ENCODE measurements around the gene RBM47. TPM values are rescaled to one million over a fixed set of nuclear protein-coding genes. Genes with fewer than 3 reads are reported as not detected.

The RBM47 gene
- total RNA-seq, 1 donor from 2014 or later = 41.1 TPM

DNA sequence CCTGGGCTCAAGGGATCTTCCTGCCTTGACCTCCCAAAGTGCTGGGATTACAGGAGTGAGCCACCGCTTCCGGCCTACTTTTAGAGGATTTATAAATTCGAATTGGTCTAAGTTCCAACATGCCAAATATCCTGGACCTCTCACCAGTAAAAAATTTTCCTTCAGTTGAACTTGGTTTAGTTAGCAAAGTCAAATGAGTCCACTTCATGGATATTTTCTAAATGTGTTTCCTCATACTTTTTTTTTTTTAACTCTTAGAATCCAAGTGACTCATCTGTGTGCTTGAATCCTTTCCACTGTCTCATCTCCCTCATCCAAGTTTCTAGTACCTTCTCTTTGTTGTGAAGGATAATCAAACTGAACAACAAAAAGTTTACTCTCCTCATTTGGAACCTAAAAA is 49.7 kb downstream of the RBM47 start:
- no peak for DNase-seq (ENCODE audit: low read depth)
- TF ChIP-seq, protein P1, sequence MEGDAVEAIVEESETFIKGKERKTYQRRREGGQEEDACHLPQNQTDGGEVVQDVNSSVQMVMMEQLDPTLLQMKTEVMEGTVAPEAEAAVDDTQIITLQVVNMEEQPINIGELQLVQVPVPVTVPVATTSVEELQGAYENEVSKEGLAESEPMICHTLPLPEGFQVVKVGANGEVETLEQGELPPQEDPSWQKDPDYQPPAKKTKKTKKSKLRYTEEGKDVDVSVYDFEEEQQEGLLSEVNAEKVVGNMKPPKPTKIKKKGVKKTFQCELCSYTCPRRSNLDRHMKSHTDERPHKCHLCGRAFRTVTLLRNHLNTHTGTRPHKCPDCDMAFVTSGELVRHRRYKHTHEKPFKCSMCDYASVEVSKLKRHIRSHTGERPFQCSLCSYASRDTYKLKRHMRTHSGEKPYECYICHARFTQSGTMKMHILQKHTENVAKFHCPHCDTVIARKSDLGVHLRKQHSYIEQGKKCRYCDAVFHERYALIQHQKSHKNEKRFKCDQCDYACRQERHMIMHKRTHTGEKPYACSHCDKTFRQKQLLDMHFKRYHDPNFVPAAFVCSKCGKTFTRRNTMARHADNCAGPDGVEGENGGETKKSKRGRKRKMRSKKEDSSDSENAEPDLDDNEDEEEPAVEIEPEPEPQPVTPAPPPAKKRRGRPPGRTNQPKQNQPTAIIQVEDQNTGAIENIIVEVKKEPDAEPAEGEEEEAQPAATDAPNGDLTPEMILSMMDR (IDR thresholded peaks at IDR 0.05; ENCODE audit: insufficient read depth, low read length, poor library complexity, severe bottlenecking) = no peak
- no peaks in the 10 kb centered on the region for H3K27me3 ChIP-seq (ENCODE audit: control insufficient read depth, insufficient read depth, low read length)
- no peaks in the 10 kb centered on the region for H3K36me3 ChIP-seq (ENCODE audit: control insufficient read depth, insufficient read depth, low read length)
- no peak overlapping the region for H3K4me3 ChIP-seq (ENCODE audit: low read depth, low read length)

DNA sequence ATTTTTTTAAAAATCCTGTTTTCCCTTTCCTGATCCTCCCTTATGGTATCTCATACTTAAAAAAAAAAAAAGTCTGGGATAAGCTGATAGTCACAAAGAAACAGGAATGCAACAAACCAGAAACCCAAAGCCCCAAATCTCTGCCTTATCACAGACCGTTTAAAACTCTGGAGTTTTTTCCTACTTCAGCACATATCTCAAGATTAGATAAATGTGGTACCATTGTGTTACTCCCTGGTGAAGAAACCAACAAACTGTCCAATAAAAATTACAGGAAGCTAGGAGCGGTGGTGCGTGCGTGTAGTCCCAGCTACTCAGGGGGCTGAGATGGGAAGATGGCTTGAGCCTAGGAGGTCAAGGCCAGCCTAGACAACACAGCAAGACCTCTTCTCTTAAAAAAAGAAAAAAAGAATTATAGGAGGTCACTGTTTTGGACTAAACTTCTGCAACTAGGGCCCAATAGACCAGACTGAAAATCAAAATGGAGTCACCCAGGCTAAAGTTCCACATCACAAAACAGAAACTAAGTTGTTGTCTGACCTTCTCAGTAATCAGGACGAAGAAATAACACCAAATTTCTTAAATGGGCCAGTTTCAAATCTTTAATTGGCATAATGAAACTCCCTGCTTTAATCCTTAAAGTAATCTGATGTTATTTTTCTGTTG is 51.9 kb downstream of the RBM47 start:
- no peak for DNase-seq (ENCODE audit: low read depth)
- TF ChIP-seq, protein P1 (IDR thresholded peaks at IDR 0.05; ENCODE audit: insufficient read depth, low read length, poor library complexity, severe bottlenecking) = no peak
- H3K4me3 ChIP-seq (ENCODE audit: low read depth, low read length) = no peak overlapping the region

GRCh38 chr4:40576651-40577480 is 52.8 kb downstream of the RBM47 start:
- peak; percentile 99 for DNase-seq (ENCODE audit: low read depth)
- H3K27me3 ChIP-seq (ENCODE audit: control insufficient read depth, insufficient read depth, low read length) = no peaks in the 10 kb centered on the region
- TF ChIP-seq, protein P1 (IDR thresholded peaks at IDR 0.05; ENCODE audit: insufficient read depth, low read length, poor library complexity, severe bottlenecking) = no peak
- H3K4me3 ChIP-seq (ENCODE audit: low read depth, low read length) = peak overlapping the region; percentile 26
- no peaks in the 10 kb centered on the region for H3K36me3 ChIP-seq (ENCODE audit: control insufficient read depth, insufficient read depth, low read length)

More for the DNA sequence above, 51.9 kb downstream of the RBM47 start:
- Histone ChIP-seq H3K27me3 (ENCODE audit: control insufficient read depth, insufficient read depth, low read length) (no peaks in the 10 kb centered on the region), H3K36me3 (ENCODE audit: control insufficient read depth, insufficient read depth, low read length) (no peaks in the 10 kb centered on the region)

DNA sequence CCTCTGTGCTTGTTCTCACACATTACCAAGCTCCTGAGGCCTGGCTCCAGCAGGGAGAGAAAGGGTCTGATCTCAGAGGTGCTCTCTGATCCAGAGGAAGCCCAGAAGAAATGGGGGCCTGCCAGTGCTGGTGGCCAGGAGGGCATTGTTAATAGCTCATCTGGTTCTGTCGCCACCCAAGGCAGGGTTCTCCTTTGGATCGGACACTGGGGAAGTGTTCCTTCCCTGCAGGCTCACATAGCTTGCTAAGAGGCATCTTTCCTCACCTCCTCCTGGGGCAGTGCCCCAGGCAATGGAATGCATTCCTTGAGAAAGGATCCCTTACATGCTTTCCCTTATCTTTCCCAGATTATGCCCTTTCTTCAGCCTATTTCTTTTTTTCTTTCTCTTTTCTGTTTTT is 53.8 kb downstream of the RBM47 start:
- TF ChIP-seq, protein P1 (IDR thresholded peaks at IDR 0.05; ENCODE audit: insufficient read depth, low read length, poor library complexity, severe bottlenecking) = no peak
- H3K36me3 ChIP-seq (ENCODE audit: control insufficient read depth, insufficient read depth, low read length) = no peaks in the 10 kb centered on the region
- no peak for DNase-seq (ENCODE audit: low read depth)
- no peak overlapping the region for H3K4me3 ChIP-seq (ENCODE audit: low read depth, low read length)
- H3K27me3 ChIP-seq (ENCODE audit: control insufficient read depth, insufficient read depth, low read length) = no peaks in the 10 kb centered on the region

DNA sequence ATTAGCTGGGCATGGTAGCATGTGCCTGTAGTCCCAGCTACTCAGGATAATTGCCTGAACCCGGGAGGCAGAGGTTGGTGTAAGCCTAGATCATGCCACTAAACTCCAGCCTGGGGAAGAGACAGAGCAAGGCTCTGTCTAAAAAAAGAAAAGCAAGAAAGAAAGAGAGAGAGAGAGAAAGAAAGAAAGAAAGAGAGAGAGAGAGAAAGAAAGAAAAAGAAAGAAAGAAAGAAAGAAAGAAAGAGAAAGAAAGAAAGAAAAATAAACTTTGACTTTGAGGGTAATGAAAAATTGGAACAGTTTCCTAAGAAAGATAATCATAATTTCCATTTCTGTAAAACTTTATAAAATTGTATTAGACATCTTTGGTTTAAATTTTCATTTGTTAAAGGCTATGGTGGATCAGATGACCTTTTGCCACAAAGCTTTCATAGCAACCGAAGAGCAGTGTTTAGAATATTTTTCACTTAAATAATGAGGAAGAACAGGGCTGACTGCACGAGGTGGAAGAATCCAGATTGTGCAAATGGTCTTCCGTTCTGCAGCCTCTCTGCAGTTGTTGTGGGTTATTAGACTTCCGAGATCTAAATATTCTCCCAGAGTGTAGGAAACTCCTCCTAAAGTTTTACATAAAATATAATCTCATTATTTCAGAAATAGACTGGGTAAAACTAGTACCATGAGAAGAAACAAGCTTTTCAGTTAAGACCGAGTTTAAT is 55.9 kb downstream of the RBM47 start:
- H3K27me3 ChIP-seq (ENCODE audit: control insufficient read depth, insufficient read depth, low read length) = no peaks in the 10 kb centered on the region
- H3K4me3 ChIP-seq (ENCODE audit: low read depth, low read length) = no peak overlapping the region
- no peaks in the 10 kb centered on the region for H3K36me3 ChIP-seq (ENCODE audit: control insufficient read depth, insufficient read depth, low read length)
- TF ChIP-seq, protein P1 (IDR thresholded peaks at IDR 0.05; ENCODE audit: insufficient read depth, low read length, poor library complexity, severe bottlenecking) = no peak
- DNase-seq (ENCODE audit: low read depth) = no peak

Data from kidney epithelial cell (primary cell).